ENCODE measurements around the gene SCNM1. TPM values are rescaled to one million over a fixed set of nuclear protein-coding genes. Genes with fewer than 3 reads are reported as not detected.

The SCNM1 gene
- total and polyA plus RNA-seq, 9 of the 15 experiments (the other 6 are each of a cell fraction or from before 2014, with no cell fraction given), result 17.2 to 204 (median 63.0) TPM

GRCh38 chr1:151157067-151157531 is 8.8 kb upstream of the SCNM1 start (continued):
- TF ChIP-seq GTF2F1 (IDR thresholded peaks at IDR 0.05; ENCODE audit: low read depth, low read length) (no peak), HDAC6 (IDR thresholded peaks at IDR 0.05; ENCODE audit: low read depth, low read length) (no peak), KLF13 (tag; IDR thresholded peaks at IDR 0.05; ENCODE audit: borderline replicate concordance, low read depth) (no peak), E2F6 (IDR thresholded peaks at IDR 0.05; ENCODE audit: borderline replicate concordance in 1 of 2, extremely low read depth in 1 of 2, insufficient read depth in 1 of 2, insufficient read length in 1 of 2, low read depth in 1 of 2, low read length in 1 of 2, poor library complexity in 1 of 2, severe bottlenecking in 1 of 2) (no peak), MECOM (CRISPR knock-in tag; IDR thresholded peaks at IDR 0.05) (no peak), JUND (IDR thresholded peaks at IDR 0.05; ENCODE audit: borderline replicate concordance, low read depth, low read length) (no peak), JUND (tag; IDR thresholded peaks at IDR 0.05; ENCODE audit: borderline replicate concordance, low read depth, low read length) (no peak), RAD21 (CRISPR knock-in tag; conservative IDR thresholded peaks at IDR 0.05 in 1 of 2, IDR thresholded peaks at IDR 0.05 in 1 of 2) (0 out of 4 replicates have a peak, but pooled peaks of 1 of the 2 experiments have one; percentile 13), REST (IDR thresholded peaks at IDR 0.05; ENCODE audit: borderline replicate concordance) (no peak), REST (CRISPR knock-in tag; IDR thresholded peaks at IDR 0.05; ENCODE audit: low read depth) (no peak), TCF7 (IDR thresholded peaks at IDR 0.05; ENCODE audit: borderline replicate concordance) (no peak), ZNF121 (CRISPR knock-in tag; conservative IDR thresholded peaks at IDR 0.05) (no peak), RFX1 (IDR thresholded peaks at IDR 0.05) (no peak), BCLAF1 (IDR thresholded peaks at IDR 0.05; ENCODE audit: borderline replicate concordance in 1 of 2, control insufficient read depth in 1 of 2, low read depth in 2 of 2, low read length in 1 of 2) (no peak), BRCA1 (IDR thresholded peaks at IDR 0.05) (no peak), BRCA1 (CRISPR knock-in tag; IDR thresholded peaks at IDR 0.05) (no peak)
